HEK293 (cell line): ENCODE results near the gene ZNF488.

Experiments used
- CTCF ChIA-PET: fragments of 350-600 bp; formaldehyde crosslinking; extraction: SDS; loops from one replicate; lab custom pipeline; 2021; ENCODE audit warnings: antibody characterized with exemption; lab: Yijun Ruan, JAX
- POLR2A ChIA-PET: fragments of 300-600 bp; formaldehyde crosslinking; extraction: SDS; loops from one replicate; lab custom pipeline; 2020; ENCODE audit warnings: antibody characterized with exemption, inconsistent platforms; lab: Yijun Ruan, JAX
- H3K27ac ChIP-seq: fragments of 200-500 bp; sonication (Bioruptor generic); 2 replicates; pipeline ENCODE4 v1.5.1; 2014; ENCODE audit warnings: low read depth, low read length, control low read depth, inconsistent platforms; ENCODE audit errors: extremely low read depth
- H3K36me3 ChIP-seq, 2 experiments: fragments of 200-500 bp in 1 of 2; sonication (Bioruptor generic) in 1 of 2; 1 replicate in 1 of 2; 2 replicates in 1 of 2; pipeline ENCODE4 v1.5.1; 2014 to 2017; ENCODE audit warnings: inconsistent platforms in 2 of 2, low read length in 2 of 2; ENCODE audit not compliant: control insufficient read depth in 2 of 2, insufficient read depth in 1 of 2
- H3K4me1 ChIP-seq: fragments of 200-500 bp; sonication (Bioruptor generic); 2 replicates; pipeline ENCODE4 v1.5.1; 2014; ENCODE audit warnings: mild to moderate bottlenecking, low read length, inconsistent platforms; ENCODE audit not compliant: control insufficient read depth, insufficient read depth
- H3K4me3 ChIP-seq: 2 replicates; pipeline ENCODE4 v1.5.1; 2011; ENCODE audit warnings: low read depth, mild to moderate bottlenecking, control low read depth, low read length, moderate library complexity
- H3K9me3 ChIP-seq: fragments of 200-500 bp; sonication (Bioruptor generic); 2 replicates; pipeline ENCODE4 v1.5.1; 2014; ENCODE audit warnings: low read depth, low read length, inconsistent platforms; ENCODE audit not compliant: control insufficient read depth, insufficient read depth
- ELK4 ChIP-seq: IDR thresholded peaks from 2 replicates; pipeline ENCODE4 v1.6.1; 2011; ENCODE audit warnings: mild to moderate bottlenecking, low read depth, low read length, borderline replicate concordance
- FEZF1 ChIP-seq: fragments of 450-650 bp; formaldehyde crosslinking; IDR thresholded peaks from 2 replicates; pipeline ENCODE4 v1.5.1; 2016; ENCODE audit warnings: missing biosample characterization, missing genetic modification characterization
- GLIS2 ChIP-seq: fragments of 450-650 bp; formaldehyde crosslinking; IDR thresholded peaks from 2 replicates; pipeline ENCODE4 v1.5.1; 2016; ENCODE audit warnings: missing biosample characterization, missing genetic modification characterization
- IKZF3 ChIP-seq: fragments of 450-650 bp; IDR thresholded peaks from 2 replicates; pipeline ENCODE4 v1.5.0; 2018; ENCODE audit warnings: missing biosample characterization, mild to moderate bottlenecking, missing genetic modification characterization, moderate library complexity
- KLF8 ChIP-seq: fragments of 450-650 bp; formaldehyde crosslinking; IDR thresholded peaks from 2 replicates; pipeline ENCODE4 v1.5.1; 2016; ENCODE audit warnings: missing biosample characterization, missing genetic modification characterization
- MZF1 ChIP-seq: fragments of 450-650 bp; formaldehyde crosslinking; IDR thresholded peaks from 2 replicates; pipeline ENCODE4 v1.5.1; 2017; ENCODE audit warnings: missing biosample characterization, missing genetic modification characterization, borderline replicate concordance
- REST ChIP-seq: fragments of 450-650 bp; formaldehyde crosslinking; IDR thresholded peaks from 2 replicates; pipeline ENCODE4 v1.5.1; 2016; ENCODE audit warnings: missing biosample characterization, missing genetic modification characterization
- ZBTB7A ChIP-seq: fragments of 450-650 bp; formaldehyde crosslinking; IDR thresholded peaks from 2 replicates; pipeline ENCODE4 v1.5.1; 2016; ENCODE audit warnings: low read depth, missing biosample characterization, missing genetic modification characterization
- ZBTB8A ChIP-seq: fragments of 450-650 bp; formaldehyde crosslinking; IDR thresholded peaks from 2 replicates; pipeline ENCODE4 v1.5.1; 2016; ENCODE audit warnings: missing biosample characterization, missing genetic modification characterization
- ZNF146 ChIP-seq: fragments of 450-650 bp; formaldehyde crosslinking; IDR thresholded peaks from 2 replicates; pipeline ENCODE4 v1.5.1; 2016; ENCODE audit warnings: missing biosample characterization, missing genetic modification characterization
- ZNF184 ChIP-seq: fragments of 450-650 bp; IDR thresholded peaks from 2 replicates; pipeline ENCODE4 v1.5.1; 2018; ENCODE audit warnings: missing biosample characterization, mild to moderate bottlenecking, missing genetic modification characterization
- ZNF214 ChIP-seq: fragments of 450-650 bp; formaldehyde crosslinking; IDR thresholded peaks from 2 replicates; pipeline ENCODE4 v1.5.1; 2017; ENCODE audit warnings: missing biosample characterization, mild to moderate bottlenecking, missing genetic modification characterization, borderline replicate concordance
- ZNF239 ChIP-seq: fragments of 450-650 bp; formaldehyde crosslinking; IDR thresholded peaks from 2 replicates; pipeline ENCODE4 v1.5.1; 2016; ENCODE audit warnings: missing biosample characterization, missing genetic modification characterization
- ZNF26 ChIP-seq: fragments of 450-650 bp; formaldehyde crosslinking; IDR thresholded peaks from 2 replicates; pipeline ENCODE4 v1.5.1; 2016; ENCODE audit warnings: missing biosample characterization, missing genetic modification characterization
- ZNF341 ChIP-seq: fragments of 450-650 bp; formaldehyde crosslinking; IDR thresholded peaks from 2 replicates; pipeline ENCODE4; 2016; ENCODE audit warnings: low read depth, missing biosample characterization, missing genetic modification characterization
- ZNF433 ChIP-seq: fragments of 450-650 bp; formaldehyde crosslinking; IDR thresholded peaks from 2 replicates; pipeline ENCODE4 v1.5.1; 2016; ENCODE audit warnings: missing biosample characterization, missing genetic modification characterization, low read depth
- ZNF501 ChIP-seq: fragments of 450-650 bp; formaldehyde crosslinking; IDR thresholded peaks from 2 replicates; pipeline ENCODE4 v1.5.1; 2016; ENCODE audit warnings: missing biosample characterization, missing genetic modification characterization
- ZNF548 ChIP-seq: fragments of 450-650 bp; formaldehyde crosslinking; IDR thresholded peaks from 2 replicates; pipeline ENCODE4 v1.5.1; 2016; ENCODE audit warnings: missing biosample characterization, missing genetic modification characterization
- ZNF558 ChIP-seq: fragments of 450-650 bp; formaldehyde crosslinking; IDR thresholded peaks from 2 replicates; pipeline ENCODE4 v1.5.1; 2016; ENCODE audit warnings: missing biosample characterization, missing genetic modification characterization
- ZNF596 ChIP-seq: fragments of 450-650 bp; IDR thresholded peaks from 2 replicates; pipeline ENCODE4 v1.5.0; 2018; ENCODE audit warnings: missing biosample characterization, mild to moderate bottlenecking, missing genetic modification characterization, moderate library complexity
- ZNF664 ChIP-seq: fragments of 450-650 bp; formaldehyde crosslinking; IDR thresholded peaks from 2 replicates; pipeline ENCODE4 v1.5.1; 2016; ENCODE audit warnings: missing biosample characterization, missing genetic modification characterization
- ZNF768 ChIP-seq: fragments of 450-650 bp; formaldehyde crosslinking; IDR thresholded peaks from 2 replicates; pipeline ENCODE4 v1.5.1; 2018; ENCODE audit warnings: missing biosample characterization, mild to moderate bottlenecking, missing genetic modification characterization
- ZSCAN23 ChIP-seq: fragments of 450-650 bp; formaldehyde crosslinking; IDR thresholded peaks from 2 replicates; pipeline ENCODE4 v1.5.1; 2016; ENCODE audit warnings: missing biosample characterization, missing genetic modification characterization
- TF ChIP-seq, protein P1 (sequence below): fragments of 450-650 bp; formaldehyde crosslinking; IDR thresholded peaks from 2 replicates; pipeline ENCODE4 v1.5.1; 2016; ENCODE audit warnings: missing biosample characterization, missing genetic modification characterization

The ZNF488 gene

DNA sequence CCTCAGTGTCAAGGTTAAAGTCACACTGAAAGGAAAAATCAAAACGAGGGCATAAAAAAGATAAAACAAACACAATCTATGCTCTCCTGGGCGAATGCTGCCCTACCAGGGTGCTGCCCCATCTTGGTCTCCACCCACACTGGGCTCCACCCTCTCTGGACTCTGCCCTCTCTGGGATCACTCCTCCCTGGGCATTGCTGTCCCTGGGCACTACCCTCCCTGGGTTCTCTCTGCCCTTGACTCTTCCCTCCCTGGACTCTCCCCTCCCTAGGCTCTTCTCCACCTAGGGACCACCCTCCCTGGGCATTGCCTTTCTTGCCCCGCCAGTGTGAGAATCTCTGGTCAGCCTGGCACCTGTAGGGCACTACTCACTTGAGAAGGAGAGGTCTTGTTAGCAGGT is 53.3 kb downstream of the ZNF488 start:
- Histone ChIP-seq H3K27ac (no peak overlapping the region), H3K9me3 (no peaks in the 10 kb centered on the region), H3K4me3 (no peak overlapping the region), H3K4me1 (no peaks in the 10 kb centered on the region), H3K36me3 (no peaks in the 10 kb centered on the region)
- ChIA-PET CTCF (interaction anchor here (0.6 to 2.7 kb wide), 2 partner anchors 10 to 335 kb away, joined by 3 to 16 read pairs; no protein-coding TSS in a partner anchor), POLR2A (no interaction called here)
- no peak for TF ChIP-seq ZNF184
- TF ChIP-seq ZNF341 (tag by site-specific recombination): peak; percentile 49; the same call in 1 of the 2 replicates

- H3K4me1 ChIP-seq: no peaks in the 10 kb centered on the region
- CTCF ChIA-PET: interaction anchor here (0.6 to 2.7 kb wide), 2 partner anchors 10 kb away, joined by 3 to 16 read pairs; no protein-coding TSS in a partner anchor
- POLR2A ChIA-PET: no interaction called here
- no peaks in the 10 kb centered on the region for H3K36me3 ChIP-seq
- TF ChIP-seq ZNF433: no peak
- TF ChIP-seq, protein P1, sequence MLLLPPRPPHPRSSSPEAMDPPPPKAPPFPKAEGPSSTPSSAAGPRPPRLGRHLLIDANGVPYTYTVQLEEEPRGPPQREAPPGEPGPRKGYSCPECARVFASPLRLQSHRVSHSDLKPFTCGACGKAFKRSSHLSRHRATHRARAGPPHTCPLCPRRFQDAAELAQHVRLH (tag by site-specific recombination): no peak
- no peak for TF ChIP-seq MZF1
- no peak overlapping the region for H3K27ac ChIP-seq
- H3K9me3 ChIP-seq: no peaks in the 10 kb centered on the region
- no peak overlapping the region for H3K4me3 ChIP-seq
These were observed 53.7 kb downstream of the ZNF488 start for GRCh38 chr10:47330366-47330765.

DNA sequence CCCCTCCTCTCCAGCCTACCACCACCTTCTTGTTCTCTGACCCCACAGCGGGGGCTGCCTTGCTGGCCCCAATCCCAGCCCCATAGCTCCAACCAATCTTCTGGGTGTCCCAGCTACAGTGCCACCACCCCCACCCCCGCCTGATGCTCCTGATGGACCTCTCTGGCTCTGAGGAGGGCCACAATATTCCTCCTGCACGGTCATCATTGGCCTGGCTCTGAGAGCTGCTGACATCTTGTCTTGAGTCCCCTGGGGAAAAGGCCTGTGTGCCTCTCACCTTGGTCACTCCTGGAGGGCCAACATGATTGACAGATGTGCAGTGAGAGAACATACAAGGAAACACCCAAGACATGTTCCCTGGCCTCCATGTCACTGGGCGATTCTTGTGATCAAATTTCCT is 54.2 kb downstream of the ZNF488 start:
- CTCF ChIA-PET: interaction anchor here (0.6 kb wide), 1 partner anchor 11 kb away, joined by 3 read pairs; no protein-coding TSS in a partner anchor

More for the DNA sequence above, 54.2 kb downstream of the ZNF488 start:
- TF ChIP-seq IKZF3 (no peak), ZBTB7A (tag by site-specific recombination) (no peak), REST (tag by site-specific recombination) (no peak), GLIS2 (tag by site-specific recombination) (no peak), FEZF1 (tag by site-specific recombination) (no peak), ZNF596 (tag by site-specific recombination) (no peak), ZBTB8A (tag by site-specific recombination) (no peak), KLF8 (tag by site-specific recombination) (no peak), ZNF558 (no peak), ZNF214 (tag by site-specific recombination) (no peak), ZNF768 (tag by site-specific recombination) (no peak), ZNF146 (tag by site-specific recombination) (no peak), ZNF501 (no peak), ZNF664 (no peak), ZNF26 (tag by site-specific recombination) (no peak), ZNF548 (tag by site-specific recombination) (no peak), ZNF239 (no peak), ZSCAN23 (tag by site-specific recombination) (no peak), ELK4 (no peak)
- H3K4me1 ChIP-seq: no peaks in the 10 kb centered on the region
- POLR2A ChIA-PET: no interaction called here
- no peak overlapping the region for H3K4me3 ChIP-seq
- no peak overlapping the region for H3K27ac ChIP-seq
- H3K9me3 ChIP-seq: no peaks in the 10 kb centered on the region
- no peaks in the 10 kb centered on the region for H3K36me3 ChIP-seq
